Heart right ventricle (tissue), 16 donors: ENCODE data around the gene GADD45B. TPM values are rescaled to one million over a fixed set of nuclear protein-coding genes. Genes with fewer than 3 reads are reported as not detected.

ENCODE experiments used
- ATAC-seq, 8 donors: fragments of 200-7000 bp; cut with Tn5 transposase; one replicate each; pipeline ENCODE4 v1.9.1; 2020; ENCODE audit warnings: mild to moderate bottlenecking in 8 of 8, moderate library complexity in 8 of 8, moderate number of reproducible peaks in 1 of 8
- DNase-seq, 2 donors: peaks; one replicate each; pipeline ENCODE4 v3.0.0-alpha.2; 2020
- H3K27ac ChIP-seq, 10 donors: fragments of 200-600 bp; sonication (generic) in 2 of 10; one replicate each; pipeline versions ENCODE4 v1.5.0 to v1.8.0; 2020 to 2022; ENCODE audit warnings: mild to moderate bottlenecking in 3 of 10
- H3K27me3 ChIP-seq, 7 donors: fragments of 200-600 bp; one replicate each; pipeline ENCODE4 v1.8.0; 2021 to 2022; ENCODE audit warnings: mild to moderate bottlenecking in 2 of 7
- H3K36me3 ChIP-seq, 9 donors: fragments of 200-600 bp; sonication (generic) in 1 of 9; one replicate each; pipeline versions ENCODE4 v1.5.0 to v1.8.0; 2020 to 2022; ENCODE audit warnings: mild to moderate bottlenecking in 2 of 9
- H3K4me1 ChIP-seq, 9 donors: fragments of 200-600 bp; sonication (generic) in 1 of 9; one replicate each; pipeline versions ENCODE4 v1.5.0 to v1.8.0; 2020 to 2022; ENCODE audit warnings: mild to moderate bottlenecking in 4 of 9
- H3K4me3 ChIP-seq, 10 donors: fragments of 200-600 bp; sonication (generic) in 2 of 10; one replicate each; pipeline versions ENCODE4 v1.5.0 to v1.8.0; 2020 to 2022; ENCODE audit warnings: mild to moderate bottlenecking in 7 of 10, moderate library complexity in 2 of 10
- H3K9me3 ChIP-seq, 11 donors: fragments of 200-600 bp in 10 of 11; sonication (generic) in 2 of 11; one replicate each; pipeline versions ENCODE4 v1.5.0 to v1.8.0; 2013 to 2022; ENCODE audit warnings: mild to moderate bottlenecking in 2 of 11, control low read depth in 1 of 11, moderate library complexity in 1 of 11
- WGBS, 2 donors: extraction: QIAGEN DNeasy Blood & Tissue Kit; methylation state at CpG; one replicate each; pipeline ENCODE4 v1.1.7; 2013; ENCODE audit warnings: inconsistent platforms in 1 of 2; 5-methylcytosine and 5-hydroxymethylcytosine counted together
- intact Hi-C, 10 donors: fragments of 100-400 bp; cut with DNase I; formaldehyde crosslinking; loops; one replicate each; pipeline versions ENCODE4 v1.11.1 to v1.14.2; 2022
- polyA plus RNA-seq, 2 donors: library from polyadenylated mRNA; stranded (reverse); fragments of 200-250 nt; gene quantifications; one replicate each; pipeline ENCODE4 v1.2.3, GENCODE V29; 2013
- total RNA-seq, 10 donors: library from RNA; stranded (reverse); fragmentation: NEBNext Ultra II Directional in 3 of 10; extraction: Animal tissue kit (Norgen Biotek cat#: 25700) in 3 of 10; gene quantifications; one replicate each; pipeline versions ENCODE4 v1.2.1 to v1.2.4, GENCODE V29; 2021 to 2023
- TF ChIP-seq, protein P1 (sequence below), 9 donors: fragments of 200-600 bp; sonication (generic) in 2 of 9; IDR thresholded peaks; one replicate each; pipeline versions ENCODE4 v1.5.0 to v1.8.0; 2021 to 2022; ENCODE audit warnings: antibody characterized with exemption in 9 of 9, mild to moderate bottlenecking in 5 of 9, moderate library complexity in 1 of 9
- donor health status: Arrhythmogenic right ventricular cardiomyopathy.
- donor health status: ischemic (EF 13 %, LVEDD 7.1; RV severe dilation, severe dysfunction).
- donor health status: healthy with polysubstance abuse.
- donor health status: DM: no; HTN: yes; CAD: no.
- donor health status: DM: no; HTN: no; CAD: no.
- donor health status: ischemic (EF 25% LVEDD 6.9; RV normal size, moderate dysfunction).
- donor health status: ischemic (EF 25% LVEDD 5.7; RV mildly dilated, moderate dysfunction).
- donor health status: healthy.
- donor health status: DM: yes; HTN: yes; CAD: no.
- donor health status: Ischemic cardiomyopathy.
- donor health status: ischemic (EF 35%, LVEDD 5.7; RV mildly dilated, moderate dysfunction).
- donor health status: nonischemic (EF 11% LVEDD 7.7; RV severe dilation, severe dysfunction).
- donor health status: DM: yes; HTN: yes; CAD: no.
- donor health status: PGD.
- donor health status: ischemic (EF 29% LVEDD 5.4; RV normal size, mild dysfunction).
- donor health status: nonischemic (EF 23%, LVEDD 6.1; RV moderate dilation, normal function).

Gene GADD45B
- total and polyA plus RNA-seq, 12 donors: 19.6 to 297 (median 37.8) TPM

DNA sequence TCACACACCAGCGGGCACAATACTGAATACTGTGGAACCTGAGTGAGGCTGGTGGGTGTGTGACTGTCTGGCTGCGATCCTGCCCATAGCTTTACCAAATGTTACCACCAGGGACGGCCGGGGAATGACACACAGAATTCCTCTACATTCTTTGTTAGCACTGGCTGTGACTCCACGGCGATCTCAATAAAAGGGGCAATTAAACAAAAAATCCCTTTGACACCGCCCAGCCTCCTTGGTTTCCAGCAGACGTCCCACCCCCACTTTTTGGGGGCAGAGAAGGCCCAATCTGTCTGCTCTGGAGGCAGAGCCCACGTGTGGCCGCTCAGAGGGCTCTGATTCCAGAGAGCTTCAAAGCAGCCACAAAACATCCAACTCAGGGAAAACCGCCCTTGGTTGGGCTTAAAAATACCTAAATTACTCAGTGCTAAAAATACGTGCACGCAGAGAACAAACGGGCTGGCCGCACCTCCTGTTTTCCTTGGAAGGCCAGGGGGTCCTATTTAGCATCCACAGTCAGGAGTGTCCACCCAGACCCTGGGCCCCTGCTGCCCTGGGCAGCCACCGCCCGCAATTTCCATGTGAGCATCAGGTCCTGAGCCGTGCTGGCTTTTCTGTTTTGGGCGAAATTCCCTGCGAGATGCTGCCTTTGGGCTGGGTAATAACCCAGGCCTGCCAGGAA lies 47.8 kb downstream of the GADD45B start:
- intact Hi-C loops: loop anchor here in 1 of 10 donors (2.0 kb wide), 1 partner anchor 15 kb away; no protein-coding TSS in a partner anchor
- Histone ChIP-seq H3K27ac (no peak overlapping the region), H3K9me3 (no peaks in the 10 kb centered on the region), H3K36me3 (peaks cover 0 to 2% (median 0%) of the 10 kb centered on the region in 9 donors), H3K27me3 (no peaks in the 10 kb centered on the region), H3K4me1 (peaks cover 2 to 18% (median 9%) of the 10 kb centered on the region in 9 donors), H3K4me3 (no peak overlapping the region)
- WGBS, 2 donors: 72 to 73% methylated on average over 20 of the region's 20 CpGs
- DNase-seq (no peak), ATAC-seq (no peak)
- TF ChIP-seq, protein P1, sequence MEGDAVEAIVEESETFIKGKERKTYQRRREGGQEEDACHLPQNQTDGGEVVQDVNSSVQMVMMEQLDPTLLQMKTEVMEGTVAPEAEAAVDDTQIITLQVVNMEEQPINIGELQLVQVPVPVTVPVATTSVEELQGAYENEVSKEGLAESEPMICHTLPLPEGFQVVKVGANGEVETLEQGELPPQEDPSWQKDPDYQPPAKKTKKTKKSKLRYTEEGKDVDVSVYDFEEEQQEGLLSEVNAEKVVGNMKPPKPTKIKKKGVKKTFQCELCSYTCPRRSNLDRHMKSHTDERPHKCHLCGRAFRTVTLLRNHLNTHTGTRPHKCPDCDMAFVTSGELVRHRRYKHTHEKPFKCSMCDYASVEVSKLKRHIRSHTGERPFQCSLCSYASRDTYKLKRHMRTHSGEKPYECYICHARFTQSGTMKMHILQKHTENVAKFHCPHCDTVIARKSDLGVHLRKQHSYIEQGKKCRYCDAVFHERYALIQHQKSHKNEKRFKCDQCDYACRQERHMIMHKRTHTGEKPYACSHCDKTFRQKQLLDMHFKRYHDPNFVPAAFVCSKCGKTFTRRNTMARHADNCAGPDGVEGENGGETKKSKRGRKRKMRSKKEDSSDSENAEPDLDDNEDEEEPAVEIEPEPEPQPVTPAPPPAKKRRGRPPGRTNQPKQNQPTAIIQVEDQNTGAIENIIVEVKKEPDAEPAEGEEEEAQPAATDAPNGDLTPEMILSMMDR (IDR thresholded peaks at IDR 0.05): no peak

DNA sequence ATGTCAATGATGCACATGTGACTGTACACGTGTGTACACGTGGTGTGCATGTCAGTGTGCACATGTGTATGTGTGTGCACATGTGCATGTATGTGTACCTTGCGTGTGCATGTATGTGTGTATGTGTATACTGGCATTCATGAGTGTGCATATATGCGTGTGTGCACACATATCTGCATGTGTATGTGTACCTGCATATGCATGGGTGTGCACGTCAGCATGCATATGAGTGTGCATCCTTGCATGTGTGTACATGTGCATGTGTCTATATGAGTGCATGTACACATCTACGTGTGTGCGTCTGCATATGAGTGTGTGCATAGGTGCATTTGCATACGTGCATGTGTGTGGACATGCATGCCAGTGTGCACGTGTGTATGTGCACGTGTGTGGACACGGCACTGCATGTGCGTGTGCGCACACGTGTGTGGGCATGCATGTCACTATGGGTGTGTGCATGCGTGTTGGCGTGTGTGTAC lies 48.5 kb downstream of the GADD45B start:
- no peak overlapping the region for H3K27ac ChIP-seq
- peaks cover 0 to 2% (median 0%) of the 10 kb centered on the region in 9 donors for H3K36me3 ChIP-seq
- no peak overlapping the region for H3K4me3 ChIP-seq
- H3K4me1 ChIP-seq: peaks cover 2 to 18% (median 9%) of the 10 kb centered on the region in 9 donors
- H3K27me3 ChIP-seq: no peaks in the 10 kb centered on the region
- TF ChIP-seq, protein P1 (IDR thresholded peaks at IDR 0.05): no peak
- 86 to 93% methylated on average over 16 of the region's 16 CpGs for WGBS, 2 donors
- no peaks in the 10 kb centered on the region for H3K9me3 ChIP-seq
- ATAC-seq: peak in 1 of 8 donors; percentile 23
- intact Hi-C loops: no loop called here
- no peak for DNase-seq

DNA sequence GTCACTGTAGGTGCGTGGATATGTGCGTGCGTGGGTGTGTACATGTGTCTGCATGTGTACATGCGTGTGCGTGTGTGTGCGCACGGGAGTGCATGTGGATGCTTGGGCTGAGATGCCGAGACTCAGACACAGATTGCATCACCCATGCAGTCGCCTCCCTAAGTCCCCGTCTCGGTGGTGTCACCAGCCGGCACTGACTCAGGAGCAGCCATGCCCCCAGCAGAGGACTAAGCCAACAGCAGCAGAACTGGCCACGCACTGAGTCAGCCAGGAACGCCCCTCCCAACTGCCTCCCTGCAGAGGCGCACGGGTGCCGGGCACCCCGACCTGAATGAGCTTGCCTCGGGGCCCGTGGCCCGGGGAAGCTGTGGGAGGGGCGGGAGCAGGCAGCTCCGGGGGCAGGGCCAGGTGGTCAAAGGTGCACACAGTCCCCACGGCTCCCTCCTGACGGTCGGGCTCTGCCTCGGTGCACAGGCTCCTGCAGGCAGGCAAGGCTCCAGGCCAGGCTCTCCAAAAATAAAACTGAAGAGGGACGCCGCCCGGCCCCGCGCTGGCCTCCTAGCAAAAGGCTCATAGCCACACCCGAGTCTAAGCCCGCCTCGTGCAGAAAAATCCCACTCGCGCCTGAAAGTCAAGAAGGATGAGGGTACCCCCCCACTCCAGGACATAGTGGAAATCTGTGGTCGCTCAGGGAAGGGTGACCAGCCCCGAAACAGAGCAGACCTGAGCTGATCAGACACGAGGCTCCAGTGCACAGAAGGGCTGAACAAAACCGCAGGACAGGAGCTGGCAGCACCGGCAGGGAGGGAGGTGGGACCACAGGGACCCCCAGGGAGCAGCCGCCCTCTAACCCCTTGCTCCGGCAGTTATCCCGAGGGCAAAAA lies 49.2 kb downstream of the GADD45B start:
- DNase-seq (no peak), ATAC-seq (peak; percentile 47 to 86 (median 67))
- 44% methylated on average over 45 of the region's 45 CpGs for WGBS, 2 donors
- H3K9me3 ChIP-seq: no peaks in the 10 kb centered on the region
- H3K27ac ChIP-seq: peak overlapping the region in 4 of 10 donors; percentile 14 to 48 (median 40)
- intact Hi-C loops: no loop called here
- TF ChIP-seq, protein P1 (IDR thresholded peaks at IDR 0.05): no peak
- H3K4me1 ChIP-seq: peaks cover 2 to 18% (median 9%) of the 10 kb centered on the region in 9 donors
- peak overlapping the region in 7 of 10 donors; percentile 18 to 31 (median 22) for H3K4me3 ChIP-seq
- no peaks in the 10 kb centered on the region for H3K27me3 ChIP-seq
- H3K36me3 ChIP-seq: peaks cover 0 to 2% (median 0%) of the 10 kb centered on the region in 9 donors

DNA sequence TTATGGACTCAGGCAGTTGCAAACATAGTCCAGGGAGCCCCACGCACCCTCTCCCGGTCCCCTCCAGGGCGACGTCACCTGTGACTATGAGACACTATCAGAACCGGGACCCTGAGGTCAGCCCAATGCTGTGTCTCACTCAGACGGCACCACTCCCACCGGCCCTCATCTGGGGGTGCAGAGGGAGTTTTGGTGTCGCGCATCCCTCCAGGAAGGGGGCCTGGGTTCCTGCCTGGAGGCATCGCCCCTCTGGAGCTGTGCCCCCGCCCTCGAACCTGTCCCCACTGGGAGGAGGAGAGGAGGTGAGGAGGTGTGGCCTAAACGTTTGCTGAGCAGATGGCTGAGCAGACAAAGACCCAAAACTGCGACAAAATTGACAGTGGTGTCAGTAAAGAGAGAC lies 51.2 kb downstream of the GADD45B start:
- Histone ChIP-seq H3K36me3 (no peaks in the 10 kb centered on the region), H3K9me3 (peaks cover 0 to under 1% (median 0%) of the 10 kb centered on the region in 11 donors)
- intact Hi-C loops: no loop called here

More for the DNA sequence above, 51.2 kb downstream of the GADD45B start:
- no peak for ATAC-seq
- DNase-seq: no peak
- Histone ChIP-seq H3K27me3 (no peaks in the 10 kb centered on the region), H3K4me1 (peaks cover 2 to 18% (median 9%) of the 10 kb centered on the region in 9 donors), H3K27ac (no peak overlapping the region), H3K4me3 (no peak overlapping the region)
- WGBS, 2 donors: 83 to 87% methylated on average over 13 to 14 of the region's 14 CpGs
- TF ChIP-seq, protein P1 (IDR thresholded peaks at IDR 0.05): no peak
